Neural progenitor cell (in vitro differentiated cells): ENCODE results near the gene ASIC1. TPM values are rescaled to one million over a fixed set of nuclear protein-coding genes. Genes with fewer than 3 reads are reported as not detected.
A peak's percentile ranks its signal among the peaks of the same experiment; 100 is the strongest.

ENCODE experiments used
- DNase-seq: peaks from one replicate; pipeline ENCODE4 v3.0.0-alpha.2; 2016; ENCODE audit warnings: low spot score
- H2AFZ ChIP-seq: fragments of 200-600 bp; sonication (generic); replicated peaks from 2 replicates; pipeline ENCODE4 v1.6.1; 2016; ENCODE audit warnings: antibody characterized with exemption
- H3F3A ChIP-seq: fragments of 200-600 bp; sonication (generic); 2 replicates; pipeline ENCODE4 v1.6.1; 2016; ENCODE audit warnings: antibody characterized with exemption, low read depth
- H3K27ac ChIP-seq: fragments of 200-600 bp; sonication (generic); 2 replicates; pipeline ENCODE4 v1.5.1; 2016; ENCODE audit warnings: mild to moderate bottlenecking
- H3K27me3 ChIP-seq: fragments of 200-600 bp; sonication (generic); 2 replicates; pipeline ENCODE4 v1.6.1; 2016; ENCODE audit warnings: mild to moderate bottlenecking, moderate library complexity
- H3K36me3 ChIP-seq: fragments of 200-600 bp; sonication (generic); 2 replicates; pipeline ENCODE4 v1.5.1; 2016
- H3K4me1 ChIP-seq: fragments of 200-600 bp; sonication (generic); 2 replicates; pipeline ENCODE4 v1.6.1; 2016; ENCODE audit warnings: mixed run types
- H3K4me2 ChIP-seq: fragments of 200-600 bp; sonication (generic); 2 replicates; pipeline ENCODE4 v1.6.1; 2016
- H3K4me3 ChIP-seq: fragments of 200-600 bp; sonication (generic); 2 replicates; pipeline ENCODE4 v1.5.1; 2016
- H3K79me2 ChIP-seq: fragments of 200-600 bp; sonication (generic); 2 replicates; pipeline ENCODE4 v1.6.1; 2016; ENCODE audit warnings: low read depth
- H3K9ac ChIP-seq: fragments of 200-600 bp; sonication (generic); 2 replicates; pipeline ENCODE4 v1.6.1; 2016
- H3K9me3 ChIP-seq: fragments of 200-600 bp; sonication (generic); 2 replicates; pipeline ENCODE4 v1.5.1; 2016; ENCODE audit warnings: low read depth
- H4K20me1 ChIP-seq: fragments of 200-600 bp; sonication (generic); 2 replicates; pipeline ENCODE4 v1.6.1; 2016; ENCODE audit warnings: low read depth
- H3K27ac Mint-ChIP-seq: 3 replicates; pipeline ENCODE4 v1.8.0; 2021; ENCODE audit warnings: mixed read lengths
- H3K27me3 Mint-ChIP-seq: 2 replicates; pipeline ENCODE4 v1.8.0; 2022; ENCODE audit warnings: low read depth, mild to moderate bottlenecking, inconsistent platforms, moderate library complexity, mixed read lengths; ENCODE audit not compliant: insufficient read depth
- H3K36me3 Mint-ChIP-seq: 3 replicates; pipeline ENCODE4 v1.8.0; 2021; ENCODE audit warnings: mixed read lengths
- H3K4me1 Mint-ChIP-seq: 3 replicates; pipeline ENCODE4 v1.8.0; 2021; ENCODE audit warnings: mixed read lengths
- H3K4me3 Mint-ChIP-seq: 3 replicates; pipeline ENCODE4 v1.8.0; 2021; ENCODE audit warnings: mild to moderate bottlenecking, moderate library complexity, mixed read lengths
- H3K9me3 Mint-ChIP-seq: 3 replicates; pipeline ENCODE4 v1.8.0; 2020; ENCODE audit warnings: mixed read lengths
- CTCF ChIP-seq: fragments of 200-600 bp; sonication (generic); IDR thresholded peaks from 2 replicates; pipeline ENCODE4 v1.5.1; 2017; ENCODE audit warnings: antibody characterized with exemption, mild to moderate bottlenecking
- EZH2 ChIP-seq: fragments of 200-600 bp; sonication (generic); IDR thresholded peaks from 2 replicates; pipeline ENCODE4 v1.6.1; 2017; ENCODE audit warnings: antibody characterized with exemption, mild to moderate bottlenecking, moderate library complexity
- EZH2phosphoT487 ChIP-seq: fragments of 200-600 bp; sonication (generic); IDR thresholded peaks from 2 replicates; pipeline ENCODE4 v1.6.1; 2017; ENCODE audit warnings: antibody characterized with exemption
- total RNA-seq: library from RNA; depleted of rRNA; stranded (reverse); fragments of >200 nt; gene quantifications from 2 replicates; pipeline ENCODE4 v1.2.3, GENCODE V29; 2015; ENCODE audit warnings: low replicate concordance

The ASIC1 gene
- total RNA-seq, 1 donor from 2014 or later, result 2.5 TPM

- H3K9ac ChIP-seq, result no peak overlapping the region
- H4K20me1 ChIP-seq, result no peaks in the 10 kb centered on the region
- no peaks in the 10 kb centered on the region for H3K9me3 ChIP-seq
- no peaks in the 10 kb centered on the region for H3K9me3 Mint-ChIP-seq
- TF ChIP-seq EZH2phosphoT487 (no peak), CTCF (no peak), EZH2 (no peak)
- no peaks in the 10 kb centered on the region for H3K27me3 ChIP-seq
- peaks cover 19% of the 10 kb centered on the region for H3K4me1 Mint-ChIP-seq
- no peak overlapping the region for H3K4me2 ChIP-seq
- no peak overlapping the region for H3K4me3 ChIP-seq
- H3K36me3 ChIP-seq, result no peaks in the 10 kb centered on the region
- H3K27me3 Mint-ChIP-seq, result peaks cover 4% of the 10 kb centered on the region
- H3K4me3 Mint-ChIP-seq, result no peak overlapping the region
- H3K79me2 ChIP-seq, result no peaks in the 10 kb centered on the region
- no peaks in the 10 kb centered on the region for H3K4me1 ChIP-seq
- H3K27ac Mint-ChIP-seq, result peak overlapping the region; percentile 44
- H3K27ac ChIP-seq, result no peak overlapping the region
- no peak overlapping the region for H2AFZ ChIP-seq
- no peak for DNase-seq
- H3F3A ChIP-seq, result no peaks in the 10 kb centered on the region
- no peaks in the 10 kb centered on the region for H3K36me3 Mint-ChIP-seq
Observed at GRCh38 chr12:50072198-50072907, 15.0 kb downstream of the ASIC1 start.

- no peaks in the 10 kb centered on the region for H3K9me3 Mint-ChIP-seq
- H3K4me3 ChIP-seq, result no peak overlapping the region
- no peak for DNase-seq
- H3K4me2 ChIP-seq, result no peak overlapping the region
- no peaks in the 10 kb centered on the region for H3K36me3 ChIP-seq
- H3K36me3 Mint-ChIP-seq, result no peaks in the 10 kb centered on the region
- H3K9me3 ChIP-seq, result no peaks in the 10 kb centered on the region
- H3K4me1 Mint-ChIP-seq, result peaks cover 19% of the 10 kb centered on the region
- H3K27me3 ChIP-seq, result no peaks in the 10 kb centered on the region
- no peaks in the 10 kb centered on the region for H4K20me1 ChIP-seq
- peaks cover 4% of the 10 kb centered on the region for H3K27me3 Mint-ChIP-seq
- peak overlapping the region; percentile 65 for H3K27ac Mint-ChIP-seq
- H3K9ac ChIP-seq, result no peak overlapping the region
- no peak overlapping the region for H3K4me3 Mint-ChIP-seq
- TF ChIP-seq EZH2phosphoT487, result no peak
- TF ChIP-seq CTCF, result no peak
- no peak for TF ChIP-seq EZH2
- H3K27ac ChIP-seq, result no peak overlapping the region
- no peaks in the 10 kb centered on the region for H3K4me1 ChIP-seq
- H3F3A ChIP-seq, result no peaks in the 10 kb centered on the region
- H2AFZ ChIP-seq, result no peak overlapping the region
- no peaks in the 10 kb centered on the region for H3K79me2 ChIP-seq
Observed at GRCh38 chr12:50073206-50073605, 15.8 kb downstream of the ASIC1 start.

GRCh38 chr12:50073712-50074111, 16.3 kb downstream of the ASIC1 start:
- no peak for TF ChIP-seq EZH2
- no peak for TF ChIP-seq EZH2phosphoT487
- TF ChIP-seq CTCF, result no peak
- Histone ChIP-seq H3K27me3 (no peaks in the 10 kb centered on the region), H2AFZ (no peak overlapping the region), H3F3A (no peaks in the 10 kb centered on the region), H3K4me3 (no peak overlapping the region), H3K79me2 (no peaks in the 10 kb centered on the region), H3K9ac (no peak overlapping the region), H3K36me3 (no peaks in the 10 kb centered on the region), H3K9me3 (no peaks in the 10 kb centered on the region), H4K20me1 (no peaks in the 10 kb centered on the region), H3K4me1 (no peaks in the 10 kb centered on the region), H3K4me2 (no peak overlapping the region), H3K27ac (no peak overlapping the region)
- Mint-ChIP-seq H3K27ac (no peak overlapping the region), H3K9me3 (no peaks in the 10 kb centered on the region), H3K27me3 (peaks cover 4% of the 10 kb centered on the region), H3K4me3 (no peak overlapping the region), H3K36me3 (no peaks in the 10 kb centered on the region), H3K4me1 (peaks cover 19% of the 10 kb centered on the region)
- no peak for DNase-seq
